K562 (cell line): ENCODE measurements around the gene TRABD2B. TPM values are rescaled to one million over a fixed set of nuclear protein-coding genes. Genes with fewer than 3 reads are reported as not detected.

Source experiments
- ATAC-seq: fragments of 200-7000 bp; cut with Tn5 transposase; 3 replicates; pipeline ENCODE4 v1.9.1; 2020; ENCODE audit warnings: moderate library complexity
- BruUV-seq: library from RNA; stranded (reverse); fragments of 400-500 nt; replicated peaks from 2 replicates; lab custom pipeline; 2021; lab: Mats Ljungman, UMichigan
- CTCF ChIA-PET: fragments of 300-600 bp; formaldehyde crosslinking; extraction: SDS; loops from one replicate; lab custom pipeline; 2021; ENCODE audit warnings: low intra/inter-chr PET ratio; lab: Yijun Ruan, JAX
- POLR2A ChIA-PET: fragments of 300-600, 350-650 bp; sonication (Branson Sonifier 250); formaldehyde crosslinking; extraction: SDS; loops from one replicate; lab custom pipeline; 2021; ENCODE audit warnings: antibody characterized with exemption, inconsistent platforms; lab: Yijun Ruan, JAX
- DNase-seq, 4 experiments: peaks; one replicate each; pipeline versions ENCODE4 v3.0.0 to v3.0.0-alpha.2; 2011 to 2018; ENCODE audit warnings: low spot score in 3 of 4, mixed read lengths in 3 of 4; ENCODE audit errors: extremely low read depth in 1 of 4
- FAIRE-seq: peaks from 2 replicates; lab custom pipeline; 2011; peaks lifted over from hg19 to GRCh38; lab: Jason Lieb, UNC
- H2AFZ ChIP-seq: 2 replicates; pipeline ENCODE4 v1.6.0; 2011; ENCODE audit warnings: low read depth, low read length, control low read depth, inconsistent platforms
- H3K27ac ChIP-seq: fragments of 200-600 bp; 3 replicates; pipeline ENCODE4 v1.8.0; 2011; ENCODE audit warnings: low read depth, mild to moderate bottlenecking, control low read depth, inconsistent platforms, low read length, moderate library complexity, mixed read lengths; ENCODE audit errors: extremely low read depth
- H3K27me3 ChIP-seq, 2 experiments: fragments of 300-600 bp in 1 of 2; 2 replicates in 1 of 2; 3 replicates in 1 of 2; pipeline versions ENCODE4 v1.6.0 to v1.8.0; 2011; ENCODE audit warnings: inconsistent platforms in 2 of 2, low read length in 2 of 2, mild to moderate bottlenecking in 1 of 2, mixed read lengths in 1 of 2, moderate library complexity in 1 of 2; ENCODE audit not compliant: control insufficient read depth in 2 of 2, insufficient read depth in 2 of 2
- H3K36me3 ChIP-seq: fragments of 300-600 bp; 3 replicates; pipeline ENCODE4 v1.8.0; 2011; ENCODE audit warnings: mild to moderate bottlenecking, low read length, inconsistent platforms; ENCODE audit not compliant: control insufficient read depth, insufficient read depth
- H3K4me1 ChIP-seq, 2 experiments: fragments of 200-600 bp in 1 of 2; replicated peaks in 1 of 2; 2 replicates in 1 of 2; 3 replicates in 1 of 2; pipeline versions ENCODE4 v1.5.1 to v1.8.0; 2011; ENCODE audit warnings: inconsistent platforms in 2 of 2, low read length in 2 of 2, mild to moderate bottlenecking in 1 of 2, mixed read lengths in 1 of 2, moderate library complexity in 1 of 2; ENCODE audit not compliant: control insufficient read depth in 2 of 2, insufficient read depth in 2 of 2
- H3K4me2 ChIP-seq: 2 replicates; pipeline ENCODE4 v1.6.1; 2011; ENCODE audit warnings: low read length, control low read depth, inconsistent platforms, mixed read lengths; ENCODE audit not compliant: insufficient read depth
- H3K4me3 ChIP-seq: fragments of 200-600 bp; sonication (generic), shearing (Covaris generic); 2 replicates; pipeline ENCODE4 v1.5.1; 2016; ENCODE audit warnings: control low read depth, inconsistent platforms
- H3K79me2 ChIP-seq: fragments of 200-600 bp; 3 replicates; pipeline ENCODE4 v1.8.0; 2011; ENCODE audit warnings: low read length, inconsistent platforms; ENCODE audit not compliant: control insufficient read depth, insufficient read depth
- H3K9ac ChIP-seq, 2 experiments: 2 replicates each; pipeline versions ENCODE4 v1.6.0 to v1.6.1; 2011; ENCODE audit warnings: low read depth in 2 of 2, low read length in 2 of 2, control low read depth in 1 of 2, inconsistent platforms in 1 of 2, mild to moderate bottlenecking in 1 of 2, mixed read lengths in 1 of 2; ENCODE audit not compliant: insufficient read depth in 1 of 2
- H3K9me1 ChIP-seq: one replicate; pipeline ENCODE4 v1.6.0; 2011; ENCODE audit warnings: inconsistent platforms, mild to moderate bottlenecking, low read length, moderate library complexity; ENCODE audit not compliant: control insufficient read depth, insufficient read depth
- H3K9me3 ChIP-seq: replicated peaks from 2 replicates; pipeline ENCODE4 v1.5.1; 2011; ENCODE audit warnings: low read depth, low read length, inconsistent platforms; ENCODE audit not compliant: control insufficient read depth, insufficient read depth
- H4K20me1 ChIP-seq: replicated peaks from 2 replicates; pipeline ENCODE4 v1.6.1; 2011; ENCODE audit warnings: low read length, inconsistent platforms, mixed read lengths; ENCODE audit not compliant: control insufficient read depth, insufficient read depth
- CHD2 ChIP-seq: IDR thresholded peaks from 2 replicates; pipeline ENCODE4 v1.6.1; 2011; ENCODE audit warnings: low read depth, low read length
- JUND ChIP-seq, 2 experiments: IDR thresholded peaks; 2 replicates in 1 of 2; 3 replicates in 1 of 2; pipeline ENCODE4 v1.6.1; 2011; ENCODE audit warnings: borderline replicate concordance in 2 of 2, low read depth in 2 of 2, low read length in 2 of 2, improper control_type of control experiment in 1 of 2, missing biosample characterization in 1 of 2, missing genetic modification characterization in 1 of 2, missing genetic modification reagents in 1 of 2
- KDM2B ChIP-seq: fragments of 250-450 bp; sonication (Bioruptor Pico); IDR thresholded peaks from 2 replicates; pipeline ENCODE4 v1.8.0; 2021; ENCODE audit warnings: mild to moderate bottlenecking, moderate library complexity
- PCBP2 ChIP-seq: fragments of 200-400 bp; formaldehyde crosslinking; IDR thresholded peaks from 2 replicates; pipeline ENCODE4 v1.6.1; 2018; ENCODE audit warnings: low read length, low read depth, mild to moderate bottlenecking, moderate library complexity; ENCODE audit not compliant: poor library complexity, severe bottlenecking
- RBFOX2 ChIP-seq: fragments of 200-400 bp; formaldehyde crosslinking; IDR thresholded peaks from 2 replicates; pipeline ENCODE4 v1.6.1; 2017; ENCODE audit warnings: low read depth, mild to moderate bottlenecking, low read length, moderate library complexity
- SIX5 ChIP-seq, 2 experiments: IDR thresholded peaks; 2 replicates each; pipeline ENCODE4 v1.6.1; 2011; ENCODE audit warnings: low read length in 2 of 2, borderline replicate concordance in 1 of 2, low read depth in 1 of 2, mild to moderate bottlenecking in 1 of 2, moderate library complexity in 1 of 2; ENCODE audit not compliant: insufficient read depth in 1 of 2
- SREBF2 ChIP-seq: sonication (generic); formaldehyde crosslinking; IDR thresholded peaks from 2 replicates; pipeline ENCODE4 v1.4.0; 2020; ENCODE audit warnings: mild to moderate bottlenecking, missing genetic modification reagents
- ZNF165 ChIP-seq: fragments of 250-450 bp; sonication (Bioruptor Pico); IDR thresholded peaks from 2 replicates; pipeline ENCODE4 v1.4.0; 2020; ENCODE audit warnings: borderline replicate concordance
- WGBS: fragments of 100-300 bp; shearing (Covaris generic); methylation state at CpG from one replicate; pipeline ENCODE4 v1.1.6; 2016; ENCODE audit warnings: low coverage, mixed read lengths; ENCODE audit not compliant: insufficient coverage; ENCODE audit errors: missing lambda C conversion rate; 5-methylcytosine and 5-hydroxymethylcytosine counted together
- in situ Hi-C: fragments of 300-500 bp; cut with MboI; formaldehyde crosslinking; loops from 4 replicates; pipeline ENCODE4 v1.15.0; 2018; ENCODE audit warnings: inconsistent platforms, mixed read lengths
- intact Hi-C: fragments of 100-400 bp; cut with micrococcal nuclease; formaldehyde crosslinking; loops from 2 replicates; pipeline ENCODE4 v1.14.2; 2022
- polyA plus RNA-seq, 8 experiments: library from polyadenylated mRNA; depleted of rRNA in 4 of 8; stranded (reverse) in 5 of 8; unstranded in 3 of 8; fragments of >200 nt; fragmentation: Nextera tagmentation in 2 of 8; fragmentation: Illumina TruSeq in 1 of 8; extraction: Ambion mirVana in 2 of 8; extraction: Trizol in 1 of 8; gene quantifications; 2 replicates each; pipeline versions ENCODE4 v1.2.1 to v1.2.3, GENCODE V29; 2011 to 2014; ENCODE audit warnings: inconsistent platforms in 1 of 8, missing spikeins in 1 of 8
- total RNA-seq, 7 experiments: library from RNA; depleted of rRNA in 6 of 7; stranded (reverse); fragments of >200 nt in 6 of 7; fragmentation: Illumina TruSeq in 2 of 7; extraction: Trizol in 2 of 7; gene quantifications; 2 replicates each; pipeline versions ENCODE4 v1.2.1 to v1.2.3, GENCODE V29; 2011 to 2021; ENCODE audit warnings: low replicate concordance in 1 of 7
- TF ChIP-seq, protein P1 (sequence below): fragments of 450-650 bp; IDR thresholded peaks from 2 replicates; pipeline ENCODE4 v1.6.1; 2016; ENCODE audit warnings: missing biosample characterization, missing genetic modification characterization
- TF ChIP-seq, protein P2 (sequence below), 3 experiments: IDR thresholded peaks in 2 of 3; conservative IDR thresholded peaks in 1 of 3; 2 replicates each; pipeline ENCODE4 v1.5.1; 2011 to 2012; ENCODE audit warnings: low read length in 3 of 3, mild to moderate bottlenecking in 3 of 3, control low read depth in 2 of 3, improper control_type of control experiment in 1 of 3, inconsistent platforms in 1 of 3, low read depth in 1 of 3, mixed read lengths in 1 of 3, moderate library complexity in 1 of 3; ENCODE audit not compliant: insufficient read depth in 2 of 3
- TF ChIP-seq, protein P3 (sequence below): fragments of 450-650 bp; IDR thresholded peaks from 2 replicates; pipeline ENCODE4 v1.7.1; 2018; ENCODE audit warnings: mild to moderate bottlenecking, low read depth; ENCODE audit not compliant: partially characterized antibody
- TF ChIP-seq, protein P4 (sequence below): fragments of 450-650 bp; IDR thresholded peaks from 2 replicates; pipeline ENCODE4 v1.6.1; 2016; ENCODE audit warnings: mild to moderate bottlenecking

TRABD2B gene
- total and polyA plus RNA-seq, 9 of the 15 experiments (the other 6 are each of a cell fraction or from before 2014, with no cell fraction given), result not detected

DNA sequence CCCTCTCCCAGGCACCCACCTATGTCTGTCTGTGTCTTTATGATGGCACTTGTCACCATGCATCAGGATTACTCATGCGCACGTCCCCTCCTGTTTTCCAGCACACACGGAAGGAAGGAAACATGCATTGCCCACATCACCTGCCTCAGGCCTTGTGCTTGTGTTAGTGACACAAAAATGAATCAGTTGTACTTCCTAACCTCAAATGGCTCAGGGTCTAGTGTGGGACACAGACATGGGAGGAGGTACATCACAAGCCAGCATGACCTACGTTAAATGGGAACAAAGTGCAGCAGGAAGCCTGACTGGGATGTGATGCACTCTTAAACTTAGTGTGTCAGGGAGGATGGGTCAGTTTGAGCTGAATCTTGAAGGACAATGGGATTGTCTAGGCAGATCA lies 126.7 kb downstream of the TRABD2B start (continued):
- TF ChIP-seq SIX5 (IDR thresholded peaks at IDR 0.05; ENCODE audit: borderline replicate concordance in 1 of 2, insufficient read depth in 1 of 2, low read depth in 1 of 2, low read length in 2 of 2) (no peak), JUND (IDR thresholded peaks at IDR 0.05; ENCODE audit: borderline replicate concordance, low read depth, low read length) (no peak), JUND (tag; IDR thresholded peaks at IDR 0.05; ENCODE audit: borderline replicate concordance, low read depth, low read length) (no peak)
- TF ChIP-seq, protein P1, sequence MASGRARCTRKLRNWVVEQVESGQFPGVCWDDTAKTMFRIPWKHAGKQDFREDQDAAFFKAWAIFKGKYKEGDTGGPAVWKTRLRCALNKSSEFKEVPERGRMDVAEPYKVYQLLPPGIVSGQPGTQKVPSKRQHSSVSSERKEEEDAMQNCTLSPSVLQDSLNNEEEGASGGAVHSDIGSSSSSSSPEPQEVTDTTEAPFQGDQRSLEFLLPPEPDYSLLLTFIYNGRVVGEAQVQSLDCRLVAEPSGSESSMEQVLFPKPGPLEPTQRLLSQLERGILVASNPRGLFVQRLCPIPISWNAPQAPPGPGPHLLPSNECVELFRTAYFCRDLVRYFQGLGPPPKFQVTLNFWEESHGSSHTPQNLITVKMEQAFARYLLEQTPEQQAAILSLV (tag), result no peak

DNA sequence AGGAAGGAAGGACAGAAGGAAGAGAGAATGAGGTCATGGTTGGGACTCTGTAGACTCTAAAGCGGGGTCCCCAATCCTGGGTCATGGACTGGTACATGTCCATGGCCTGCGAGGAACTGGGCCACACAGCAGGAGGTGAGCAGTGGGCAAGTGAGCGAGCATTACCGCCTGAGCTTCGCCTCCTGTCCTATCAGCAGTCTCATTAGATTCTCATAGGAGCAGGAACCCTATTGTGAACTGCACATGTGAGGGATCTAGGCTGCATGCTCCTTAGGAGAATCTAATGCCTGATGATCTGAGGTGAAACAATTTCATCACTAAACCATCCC lies 128.9 kb downstream of the TRABD2B start:
- ChIA-PET CTCF (no interaction called here), POLR2A (no interaction called here)
- Histone ChIP-seq H4K20me1 (0 out of 2 replicates have a peak, but pooled peaks cover 9% of the 10 kb centered on the region), H3K27me3 (peaks cover 0 to 16% of the 10 kb centered on the region in 2 experiments; a peak in 2 of 5 replicates), H3K4me3 (no peak overlapping the region), H3K9ac (no peak overlapping the region), H3K36me3 (no peaks in the 10 kb centered on the region), H3K27ac (no peak overlapping the region), H3K9me3 (no peaks in the 10 kb centered on the region), H2AFZ (no peak overlapping the region), H3K4me1 (no peaks in the 10 kb centered on the region), H3K9me1 (no peaks in the 10 kb centered on the region), H3K4me2 (no peak overlapping the region), H3K79me2 (no peaks in the 10 kb centered on the region)
- no peak for DNase-seq
- no peak for FAIRE-seq
- intact Hi-C loops, result no loop called here
- ATAC-seq, result no peak
- in situ Hi-C loops, result no loop called here
- BruUV-seq, result no TSS peak
- 0% methylated on average over 5 of the region's 5 CpGs for WGBS
- TF ChIP-seq PCBP2, result no peak
- TF ChIP-seq KDM2B (CRISPR knock-in tag), result no peak
- no peak for TF ChIP-seq ZNF165 (CRISPR knock-in tag)
- TF ChIP-seq, protein P2, sequence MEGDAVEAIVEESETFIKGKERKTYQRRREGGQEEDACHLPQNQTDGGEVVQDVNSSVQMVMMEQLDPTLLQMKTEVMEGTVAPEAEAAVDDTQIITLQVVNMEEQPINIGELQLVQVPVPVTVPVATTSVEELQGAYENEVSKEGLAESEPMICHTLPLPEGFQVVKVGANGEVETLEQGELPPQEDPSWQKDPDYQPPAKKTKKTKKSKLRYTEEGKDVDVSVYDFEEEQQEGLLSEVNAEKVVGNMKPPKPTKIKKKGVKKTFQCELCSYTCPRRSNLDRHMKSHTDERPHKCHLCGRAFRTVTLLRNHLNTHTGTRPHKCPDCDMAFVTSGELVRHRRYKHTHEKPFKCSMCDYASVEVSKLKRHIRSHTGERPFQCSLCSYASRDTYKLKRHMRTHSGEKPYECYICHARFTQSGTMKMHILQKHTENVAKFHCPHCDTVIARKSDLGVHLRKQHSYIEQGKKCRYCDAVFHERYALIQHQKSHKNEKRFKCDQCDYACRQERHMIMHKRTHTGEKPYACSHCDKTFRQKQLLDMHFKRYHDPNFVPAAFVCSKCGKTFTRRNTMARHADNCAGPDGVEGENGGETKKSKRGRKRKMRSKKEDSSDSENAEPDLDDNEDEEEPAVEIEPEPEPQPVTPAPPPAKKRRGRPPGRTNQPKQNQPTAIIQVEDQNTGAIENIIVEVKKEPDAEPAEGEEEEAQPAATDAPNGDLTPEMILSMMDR (IDR thresholded peaks at IDR 0.05 in 2 of 3, conservative IDR thresholded peaks at IDR 0.05 in 1 of 3; ENCODE audit: insufficient read depth in 2 of 3, low read depth in 1 of 3, low read length in 3 of 3), result no peak
- no peak for TF ChIP-seq CHD2
- no peak for TF ChIP-seq SREBF2 (CRISPR knock-in tag)
- TF ChIP-seq, protein P3, sequence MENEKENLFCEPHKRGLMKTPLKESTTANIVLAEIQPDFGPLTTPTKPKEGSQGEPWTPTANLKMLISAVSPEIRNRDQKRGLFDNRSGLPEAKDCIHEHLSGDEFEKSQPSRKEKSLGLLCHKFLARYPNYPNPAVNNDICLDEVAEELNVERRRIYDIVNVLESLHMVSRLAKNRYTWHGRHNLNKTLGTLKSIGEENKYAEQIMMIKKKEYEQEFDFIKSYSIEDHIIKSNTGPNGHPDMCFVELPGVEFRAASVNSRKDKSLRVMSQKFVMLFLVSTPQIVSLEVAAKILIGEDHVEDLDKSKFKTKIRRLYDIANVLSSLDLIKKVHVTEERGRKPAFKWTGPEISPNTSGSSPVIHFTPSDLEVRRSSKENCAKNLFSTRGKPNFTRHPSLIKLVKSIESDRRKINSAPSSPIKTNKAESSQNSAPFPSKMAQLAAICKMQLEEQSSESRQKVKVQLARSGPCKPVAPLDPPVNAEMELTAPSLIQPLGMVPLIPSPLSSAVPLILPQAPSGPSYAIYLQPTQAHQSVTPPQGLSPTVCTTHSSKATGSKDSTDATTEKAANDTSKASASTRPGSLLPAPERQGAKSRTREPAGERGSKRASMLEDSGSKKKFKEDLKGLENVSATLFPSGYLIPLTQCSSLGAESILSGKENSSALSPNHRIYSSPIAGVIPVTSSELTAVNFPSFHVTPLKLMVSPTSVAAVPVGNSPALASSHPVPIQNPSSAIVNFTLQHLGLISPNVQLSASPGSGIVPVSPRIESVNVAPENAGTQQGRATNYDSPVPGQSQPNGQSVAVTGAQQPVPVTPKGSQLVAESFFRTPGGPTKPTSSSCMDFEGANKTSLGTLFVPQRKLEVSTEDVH, result no peak
- TF ChIP-seq, protein P4, sequence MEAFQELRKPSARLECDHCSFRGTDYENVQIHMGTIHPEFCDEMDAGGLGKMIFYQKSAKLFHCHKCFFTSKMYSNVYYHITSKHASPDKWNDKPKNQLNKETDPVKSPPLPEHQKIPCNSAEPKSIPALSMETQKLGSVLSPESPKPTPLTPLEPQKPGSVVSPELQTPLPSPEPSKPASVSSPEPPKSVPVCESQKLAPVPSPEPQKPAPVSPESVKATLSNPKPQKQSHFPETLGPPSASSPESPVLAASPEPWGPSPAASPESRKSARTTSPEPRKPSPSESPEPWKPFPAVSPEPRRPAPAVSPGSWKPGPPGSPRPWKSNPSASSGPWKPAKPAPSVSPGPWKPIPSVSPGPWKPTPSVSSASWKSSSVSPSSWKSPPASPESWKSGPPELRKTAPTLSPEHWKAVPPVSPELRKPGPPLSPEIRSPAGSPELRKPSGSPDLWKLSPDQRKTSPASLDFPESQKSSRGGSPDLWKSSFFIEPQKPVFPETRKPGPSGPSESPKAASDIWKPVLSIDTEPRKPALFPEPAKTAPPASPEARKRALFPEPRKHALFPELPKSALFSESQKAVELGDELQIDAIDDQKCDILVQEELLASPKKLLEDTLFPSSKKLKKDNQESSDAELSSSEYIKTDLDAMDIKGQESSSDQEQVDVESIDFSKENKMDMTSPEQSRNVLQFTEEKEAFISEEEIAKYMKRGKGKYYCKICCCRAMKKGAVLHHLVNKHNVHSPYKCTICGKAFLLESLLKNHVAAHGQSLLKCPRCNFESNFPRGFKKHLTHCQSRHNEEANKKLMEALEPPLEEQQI, result no peak
- no peak for TF ChIP-seq RBFOX2
